ENCODE measurements around the gene SNAP25. TPM values are rescaled to one million over a fixed set of nuclear protein-coding genes. Genes with fewer than 3 reads are reported as not detected.

Gene SNAP25
- total RNA-seq, 1 donor from 2014 or later: 1.9 TPM

GRCh38 chr20:10260316-10260715, 41.7 kb downstream of the SNAP25 start:
- DNase-seq (ENCODE audit: extremely low read depth, low read depth, low spot score): no peak

GRCh38 chr20:10261702-10262101, 43.1 kb downstream of the SNAP25 start:
- no peak for DNase-seq (ENCODE audit: extremely low read depth, low read depth, low spot score)

- DNase-seq (ENCODE audit: extremely low read depth, low read depth, low spot score): no peak
Observed at GRCh38 chr20:10263385-10264165, 44.9 kb downstream of the SNAP25 start.

GRCh38 chr20:10264166-10264558, 45.5 kb downstream of the SNAP25 start:
- DNase-seq (ENCODE audit: extremely low read depth, low read depth, low spot score): no peak

GRCh38 chr20:10268636-10269035, 50.0 kb downstream of the SNAP25 start:
- DNase-seq (ENCODE audit: extremely low read depth, low read depth, low spot score): no peak

- no peak for DNase-seq (ENCODE audit: extremely low read depth, low read depth, low spot score)
Observed at GRCh38 chr20:10270630-10271029, 52.0 kb downstream of the SNAP25 start.

- no peak for DNase-seq (ENCODE audit: extremely low read depth, low read depth, low spot score)
Observed at GRCh38 chr20:10271494-10272219, 53.0 kb downstream of the SNAP25 start.

- DNase-seq (ENCODE audit: extremely low read depth, low read depth, low spot score): no peak
Observed at GRCh38 chr20:10276878-10277580, 58.4 kb downstream of the SNAP25 start.

GRCh38 chr20:10277616-10278015, 59.0 kb downstream of the SNAP25 start:
- no peak for DNase-seq (ENCODE audit: extremely low read depth, low read depth, low spot score)

GRCh38 chr20:10278412-10278811, 59.8 kb downstream of the SNAP25 start:
- DNase-seq (ENCODE audit: extremely low read depth, low read depth, low spot score): no peak

- no peak for DNase-seq (ENCODE audit: extremely low read depth, low read depth, low spot score)
Observed at GRCh38 chr20:10280018-10280908, 61.6 kb downstream of the SNAP25 start.

GRCh38 chr20:10281911-10282310, 63.3 kb downstream of the SNAP25 start:
- no peak for DNase-seq (ENCODE audit: extremely low read depth, low read depth, low spot score)

GRCh38 chr20:10282979-10283456, 64.4 kb downstream of the SNAP25 start:
- DNase-seq (ENCODE audit: extremely low read depth, low read depth, low spot score): no peak

- DNase-seq (ENCODE audit: extremely low read depth, low read depth, low spot score): no peak
Observed at GRCh38 chr20:10286356-10286755, 67.7 kb downstream of the SNAP25 start.

- no peak for DNase-seq (ENCODE audit: extremely low read depth, low read depth, low spot score)
Observed at GRCh38 chr20:10288421-10288820, 69.8 kb downstream of the SNAP25 start.

- DNase-seq (ENCODE audit: extremely low read depth, low read depth, low spot score): no peak
Observed at GRCh38 chr20:10288954-10289646, 70.5 kb downstream of the SNAP25 start.

GRCh38 chr20:10291568-10292248, 73.1 kb downstream of the SNAP25 start:
- no peak for DNase-seq (ENCODE audit: extremely low read depth, low read depth, low spot score)

GRCh38 chr20:10297223-10297622, 78.6 kb downstream of the SNAP25 start:
- DNase-seq (ENCODE audit: extremely low read depth, low read depth, low spot score): no peak

GRCh38 chr20:10297684-10298240, 79.1 kb downstream of the SNAP25 start:
- no peak for DNase-seq (ENCODE audit: extremely low read depth, low read depth, low spot score)
